PC-9 (cell line): ENCODE measurements around the gene ZNF385B. TPM values are rescaled to one million over a fixed set of nuclear protein-coding genes. Genes with fewer than 3 reads are reported as not detected.
A peak's percentile ranks its signal among the peaks of the same experiment; 100 is the strongest.

ENCODE experiments used
- BruUV-seq: library from RNA; stranded (reverse); fragments of 400-500 nt; replicated peaks from 2 replicates; lab custom pipeline; 2021; lab: Mats Ljungman, UMichigan
- CTCF ChIA-PET: fragments of 300-600 bp; sonication (Branson Sonifier 250); formaldehyde crosslinking; loops from one replicate; lab custom pipeline; 2022; ENCODE audit warnings: antibody characterized with exemption; lab: Charles Lee
- POLR2A ChIA-PET: fragments of 300-600 bp; sonication (Branson Sonifier 250); formaldehyde crosslinking; loops from one replicate; lab custom pipeline; 2022; ENCODE audit warnings: antibody characterized with exemption; ENCODE audit not compliant: unreplicated experiment; lab: Charles Lee
- DNase-seq, 2 experiments: peaks; one replicate each; pipeline versions ENCODE4 v3.0.0 to v3.0.0-alpha.2; 2015 to 2022; ENCODE audit warnings: mixed read lengths in 1 of 2
- H2AFZ ChIP-seq: fragments of 200-600 bp; sonication (generic); 2 replicates; pipeline ENCODE4 v1.8.1; 2017; ENCODE audit warnings: antibody characterized with exemption
- H3F3A ChIP-seq: fragments of 200-600 bp; sonication (generic); 2 replicates; pipeline ENCODE4 v1.8.1; 2017; ENCODE audit warnings: antibody characterized with exemption, mild to moderate bottlenecking, low read depth; ENCODE audit not compliant: insufficient read depth
- H3K27ac ChIP-seq: fragments of 200-600 bp; sonication (generic); 2 replicates; pipeline ENCODE4 v1.6.1; 2016; ENCODE audit warnings: mixed run types
- H3K27me3 ChIP-seq: fragments of 200-600 bp; sonication (generic); 2 replicates; pipeline ENCODE4 v1.6.1; 2016; ENCODE audit warnings: low read depth, mixed run types; ENCODE audit not compliant: insufficient read depth
- H3K36me3 ChIP-seq: fragments of 200-600 bp; sonication (generic); 2 replicates; pipeline ENCODE4 v1.6.1; 2016; ENCODE audit warnings: low read depth, mixed run types
- H3K4me1 ChIP-seq: fragments of 200-600 bp; sonication (generic); replicated peaks from 2 replicates; pipeline ENCODE4 v1.6.1; 2016; ENCODE audit warnings: mixed run types; ENCODE audit not compliant: insufficient read depth
- H3K4me2 ChIP-seq: fragments of 200-600 bp; sonication (generic); 2 replicates; pipeline ENCODE4 v1.6.1; 2017; ENCODE audit warnings: mixed run types
- H3K4me3 ChIP-seq: fragments of 200-600 bp; sonication (generic); 2 replicates; pipeline ENCODE4 v1.6.1; 2016; ENCODE audit warnings: mixed run types
- H3K79me2 ChIP-seq: fragments of 200-600 bp; sonication (generic); 2 replicates; pipeline ENCODE4 v1.6.1; 2017; ENCODE audit warnings: low read depth, mixed run types
- H3K9me2 ChIP-seq: fragments of 200-600 bp; sonication (generic); 2 replicates; pipeline ENCODE4 v1.8.1; 2017; ENCODE audit warnings: mild to moderate bottlenecking; ENCODE audit not compliant: insufficient read depth
- H3K9me3 ChIP-seq: fragments of 200-600 bp; sonication (generic); 2 replicates; pipeline ENCODE4 v1.8.1; 2016; ENCODE audit warnings: low read depth; ENCODE audit not compliant: insufficient read depth
- H4K20me1 ChIP-seq: fragments of 200-600 bp; sonication (generic); 2 replicates; pipeline ENCODE4 v1.8.1; 2017; ENCODE audit not compliant: insufficient read depth
- EZH2 ChIP-seq: fragments of 200-600 bp; sonication (generic); IDR thresholded peaks from 2 replicates; pipeline ENCODE4 v1.8.0; 2017; ENCODE audit warnings: antibody characterized with exemption, low read depth
- intact Hi-C: fragments of 100-400 bp; cut with micrococcal nuclease; formaldehyde crosslinking; loops from one replicate; pipeline ENCODE4 v1.10.0; 2022; ENCODE audit not compliant: unreplicated experiment
- total RNA-seq: library from RNA; stranded (reverse); gene quantifications from 2 replicates; pipeline ENCODE4 v1.2.3, GENCODE V29; 2021
- TF ChIP-seq, protein P1 (sequence below): fragments of 200-600 bp; sonication (generic); conservative IDR thresholded peaks from 2 replicates; pipeline ENCODE4 v1.6.1; 2017; ENCODE audit warnings: mixed run types, antibody characterized with exemption, mild to moderate bottlenecking, moderate library complexity

Gene ZNF385B
- total RNA-seq, 1 experiment from 2014 or later, result 4.1 TPM

DNA sequence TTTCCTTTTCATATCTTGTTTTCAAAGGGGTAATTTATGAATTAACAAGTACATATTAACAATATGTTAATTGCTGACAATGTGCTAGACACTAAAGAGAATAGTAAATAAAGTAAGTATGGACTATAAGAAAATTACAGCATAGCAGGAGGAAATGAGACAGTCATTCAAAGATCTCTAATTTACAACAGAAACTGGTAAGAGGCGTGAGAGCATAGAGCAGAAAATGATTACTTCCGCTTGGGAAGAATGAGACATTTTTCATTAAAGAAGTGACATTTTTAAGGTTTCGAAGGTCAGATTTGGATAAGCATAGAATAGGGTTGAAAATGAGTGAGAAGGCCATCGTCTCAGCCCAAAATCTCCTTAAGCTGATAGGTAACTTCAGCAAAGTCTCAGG lies 412.4 kb downstream of the ZNF385B start:
- H3K9me3 ChIP-seq, result peaks cover 4% of the 10 kb centered on the region; the same call in 1 of the 2 replicates
- H2AFZ ChIP-seq, result no peak overlapping the region
- H3K4me2 ChIP-seq, result no peak overlapping the region
- no peaks in the 10 kb centered on the region for H3K9me2 ChIP-seq
- H3K79me2 ChIP-seq, result no peaks in the 10 kb centered on the region
- TF ChIP-seq EZH2, result no peak
- DNase-seq, result no peak
- POLR2A ChIA-PET, result no interaction called here
- no peaks in the 10 kb centered on the region for H3F3A ChIP-seq
- H3K4me3 ChIP-seq, result no peak overlapping the region
- H3K27me3 ChIP-seq, result no peaks in the 10 kb centered on the region
- CTCF ChIA-PET, result no interaction called here
- H4K20me1 ChIP-seq, result no peaks in the 10 kb centered on the region
- H3K4me1 ChIP-seq, result no peaks in the 10 kb centered on the region
- BruUV-seq, result no TSS peak
- no peak overlapping the region for H3K27ac ChIP-seq
- H3K36me3 ChIP-seq, result no peaks in the 10 kb centered on the region
- intact Hi-C loops, result no loop called here

DNA sequence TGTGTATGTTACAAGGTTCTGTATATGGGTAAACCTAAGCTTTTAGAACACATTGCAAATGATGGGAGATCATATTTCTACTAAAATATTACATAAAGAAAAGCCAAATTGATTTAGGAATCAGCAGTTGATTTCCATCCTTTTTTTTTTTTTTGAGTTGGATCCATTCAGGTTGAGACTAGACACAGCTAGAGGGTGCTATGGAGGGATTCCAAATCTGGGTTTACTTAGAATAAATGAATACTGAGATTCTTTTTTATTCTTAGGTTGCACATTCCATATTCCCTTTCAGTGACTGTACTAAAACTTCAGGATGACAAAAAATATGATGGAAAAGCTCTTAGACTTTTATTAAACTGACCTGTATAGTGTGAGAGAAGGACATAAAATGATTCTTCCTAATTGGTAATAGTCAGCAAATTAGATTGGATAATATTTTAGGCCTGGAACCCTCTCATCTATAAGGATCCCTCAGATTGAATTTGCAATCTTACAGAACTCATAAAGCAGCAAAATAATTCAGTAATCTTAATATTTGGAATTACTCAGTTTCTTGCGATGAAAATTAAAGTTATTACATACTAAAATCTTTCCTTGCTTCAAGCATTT lies 413.5 kb downstream of the ZNF385B start:
- Histone ChIP-seq H3K27ac (no peak overlapping the region), H3K79me2 (no peaks in the 10 kb centered on the region), H3K4me2 (no peak overlapping the region), H4K20me1 (no peaks in the 10 kb centered on the region), H3K36me3 (no peaks in the 10 kb centered on the region), H3K9me2 (no peaks in the 10 kb centered on the region), H3F3A (no peaks in the 10 kb centered on the region), H2AFZ (no peak overlapping the region), H3K4me3 (no peak overlapping the region), H3K27me3 (no peaks in the 10 kb centered on the region), H3K4me1 (no peaks in the 10 kb centered on the region), H3K9me3 (peaks cover 4% of the 10 kb centered on the region; the same call in 1 of the 2 replicates)
- BruUV-seq, result no TSS peak
- POLR2A ChIA-PET, result no interaction called here
- CTCF ChIA-PET, result interaction anchor here (0.7 kb wide), 1 partner anchor 108 kb away, joined by 3 read pairs; no protein-coding TSS in a partner anchor
- TF ChIP-seq, protein P1, sequence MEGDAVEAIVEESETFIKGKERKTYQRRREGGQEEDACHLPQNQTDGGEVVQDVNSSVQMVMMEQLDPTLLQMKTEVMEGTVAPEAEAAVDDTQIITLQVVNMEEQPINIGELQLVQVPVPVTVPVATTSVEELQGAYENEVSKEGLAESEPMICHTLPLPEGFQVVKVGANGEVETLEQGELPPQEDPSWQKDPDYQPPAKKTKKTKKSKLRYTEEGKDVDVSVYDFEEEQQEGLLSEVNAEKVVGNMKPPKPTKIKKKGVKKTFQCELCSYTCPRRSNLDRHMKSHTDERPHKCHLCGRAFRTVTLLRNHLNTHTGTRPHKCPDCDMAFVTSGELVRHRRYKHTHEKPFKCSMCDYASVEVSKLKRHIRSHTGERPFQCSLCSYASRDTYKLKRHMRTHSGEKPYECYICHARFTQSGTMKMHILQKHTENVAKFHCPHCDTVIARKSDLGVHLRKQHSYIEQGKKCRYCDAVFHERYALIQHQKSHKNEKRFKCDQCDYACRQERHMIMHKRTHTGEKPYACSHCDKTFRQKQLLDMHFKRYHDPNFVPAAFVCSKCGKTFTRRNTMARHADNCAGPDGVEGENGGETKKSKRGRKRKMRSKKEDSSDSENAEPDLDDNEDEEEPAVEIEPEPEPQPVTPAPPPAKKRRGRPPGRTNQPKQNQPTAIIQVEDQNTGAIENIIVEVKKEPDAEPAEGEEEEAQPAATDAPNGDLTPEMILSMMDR, result peak; percentile 43; the same call in 1 of the 2 replicates
- no peak for TF ChIP-seq EZH2
- intact Hi-C loops, result no loop called here
- no peak for DNase-seq

DNA sequence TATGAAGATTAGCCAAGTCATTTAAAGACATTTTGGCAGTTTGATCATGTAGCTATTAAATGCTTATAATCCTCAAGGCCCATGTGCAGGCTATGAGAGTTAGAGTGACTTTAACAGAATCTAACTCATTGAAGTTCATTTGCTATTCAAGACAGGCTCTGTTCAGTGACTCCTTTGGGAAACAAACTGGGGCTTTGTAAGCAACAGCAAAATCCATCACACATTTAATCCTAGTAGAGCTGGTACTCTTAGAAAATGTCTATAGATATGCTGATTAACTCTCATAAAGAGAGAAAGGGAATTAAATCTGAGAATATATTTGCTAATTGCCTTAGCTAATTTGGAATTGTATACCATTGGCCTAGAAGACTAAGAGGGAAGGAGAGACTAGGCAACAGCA lies 414.0 kb downstream of the ZNF385B start:
- Histone ChIP-seq H3K4me1 (no peaks in the 10 kb centered on the region), H3K27ac (no peak overlapping the region), H3K27me3 (no peaks in the 10 kb centered on the region), H4K20me1 (no peaks in the 10 kb centered on the region), H3K9me3 (peaks cover 4% of the 10 kb centered on the region; the same call in 1 of the 2 replicates), H3K36me3 (no peaks in the 10 kb centered on the region), H3K4me3 (no peak overlapping the region), H3K4me2 (no peak overlapping the region), H2AFZ (no peak overlapping the region), H3K9me2 (no peaks in the 10 kb centered on the region), H3F3A (no peaks in the 10 kb centered on the region), H3K79me2 (no peaks in the 10 kb centered on the region)
- ChIA-PET POLR2A (interaction anchor here (0.5 kb wide), 1 partner anchor 267 kb away, joined by 4 read pairs; no protein-coding TSS in a partner anchor), CTCF (no interaction called here)
- BruUV-seq, result no TSS peak
- no peak for DNase-seq
- TF ChIP-seq EZH2, result no peak
- TF ChIP-seq, protein P1, result no peak
- intact Hi-C loops, result no loop called here
